ENCODE results near the gene ANO8. TPM values are rescaled to one million over a fixed set of nuclear protein-coding genes. Genes with fewer than 3 reads are reported as not detected.
"Not testable (repeated sequence)": the region's sequence is repeated elsewhere in the genome, so short reads cannot be mapped to it uniquely, and the experiment has no call there.

ANO8 gene, protein sequence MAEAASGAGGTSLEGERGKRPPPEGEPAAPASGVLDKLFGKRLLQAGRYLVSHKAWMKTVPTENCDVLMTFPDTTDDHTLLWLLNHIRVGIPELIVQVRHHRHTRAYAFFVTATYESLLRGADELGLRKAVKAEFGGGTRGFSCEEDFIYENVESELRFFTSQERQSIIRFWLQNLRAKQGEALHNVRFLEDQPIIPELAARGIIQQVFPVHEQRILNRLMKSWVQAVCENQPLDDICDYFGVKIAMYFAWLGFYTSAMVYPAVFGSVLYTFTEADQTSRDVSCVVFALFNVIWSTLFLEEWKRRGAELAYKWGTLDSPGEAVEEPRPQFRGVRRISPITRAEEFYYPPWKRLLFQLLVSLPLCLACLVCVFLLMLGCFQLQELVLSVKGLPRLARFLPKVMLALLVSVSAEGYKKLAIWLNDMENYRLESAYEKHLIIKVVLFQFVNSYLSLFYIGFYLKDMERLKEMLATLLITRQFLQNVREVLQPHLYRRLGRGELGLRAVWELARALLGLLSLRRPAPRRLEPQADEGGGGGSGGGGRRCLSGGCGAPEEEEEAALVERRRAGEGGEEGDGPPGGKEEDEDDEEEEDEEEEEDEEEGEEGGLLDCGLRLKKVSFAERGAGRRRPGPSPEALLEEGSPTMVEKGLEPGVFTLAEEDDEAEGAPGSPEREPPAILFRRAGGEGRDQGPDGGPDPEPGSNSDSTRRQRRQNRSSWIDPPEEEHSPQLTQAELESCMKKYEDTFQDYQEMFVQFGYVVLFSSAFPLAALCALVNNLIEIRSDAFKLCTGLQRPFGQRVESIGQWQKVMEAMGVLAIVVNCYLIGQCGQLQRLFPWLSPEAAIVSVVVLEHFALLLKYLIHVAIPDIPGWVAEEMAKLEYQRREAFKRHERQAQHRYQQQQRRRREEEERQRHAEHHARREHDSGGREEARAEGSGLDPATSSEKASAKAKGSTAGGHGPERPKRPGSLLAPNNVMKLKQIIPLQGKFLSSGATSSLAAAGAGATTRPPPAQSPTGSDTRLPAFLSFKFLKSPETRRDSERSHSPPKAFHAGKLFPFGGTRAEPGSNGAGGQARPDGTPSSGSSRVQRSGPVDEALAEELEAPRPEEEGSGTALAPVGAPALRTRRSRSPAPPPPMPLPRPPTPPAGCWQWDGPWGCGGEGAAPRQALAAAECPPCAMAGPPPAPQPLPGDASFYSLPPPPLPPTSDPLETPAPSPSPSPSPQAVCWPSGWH
- total RNA-seq: 10 to 100 TPM in 5 of 8 experiments, 1 to 10 TPM in 3; 1.3 to 18.0 (median 10.8) TPM

GRCh38 chr19:17334414-17335409 lies at the start of gene ANO8:
Gene ANO8, minus strand, starts transcription at chr19:17334855. Its CDS starts 185 bp downstream, at chr19:17334670.
- peak within 1 kb of the TSS; percentile 81 to 85 for H3K27ac ChIP-seq
- peaks cover 7 to 10% of the 10 kb centered on the region in 2 donors for H3K4me1 ChIP-seq (replicated peaks in 1 of 2)
- in situ Hi-C loops (cut with MboI; ENCODE audit: low pct_unique_long_range_greater_than_20kb in 2 of 9, low sequenced_read_pairs in 9 of 9, unreplicated experiment in 9 of 9): no loop called here
- peak; percentile 68 to 74 (median 68) for ATAC-seq (replicated peaks in 6 of 8)
- WGBS, 10 experiments: 0 to 53% (median 33%) methylated on average over 1 to 8 of the region's 86 CpGs; no CpG with 5 or more reads in 2 of the 10 experiments
- H3K4me3 ChIP-seq: peak within 1 kb of the TSS; percentile 79 to 93 (median 89)

DNA sequence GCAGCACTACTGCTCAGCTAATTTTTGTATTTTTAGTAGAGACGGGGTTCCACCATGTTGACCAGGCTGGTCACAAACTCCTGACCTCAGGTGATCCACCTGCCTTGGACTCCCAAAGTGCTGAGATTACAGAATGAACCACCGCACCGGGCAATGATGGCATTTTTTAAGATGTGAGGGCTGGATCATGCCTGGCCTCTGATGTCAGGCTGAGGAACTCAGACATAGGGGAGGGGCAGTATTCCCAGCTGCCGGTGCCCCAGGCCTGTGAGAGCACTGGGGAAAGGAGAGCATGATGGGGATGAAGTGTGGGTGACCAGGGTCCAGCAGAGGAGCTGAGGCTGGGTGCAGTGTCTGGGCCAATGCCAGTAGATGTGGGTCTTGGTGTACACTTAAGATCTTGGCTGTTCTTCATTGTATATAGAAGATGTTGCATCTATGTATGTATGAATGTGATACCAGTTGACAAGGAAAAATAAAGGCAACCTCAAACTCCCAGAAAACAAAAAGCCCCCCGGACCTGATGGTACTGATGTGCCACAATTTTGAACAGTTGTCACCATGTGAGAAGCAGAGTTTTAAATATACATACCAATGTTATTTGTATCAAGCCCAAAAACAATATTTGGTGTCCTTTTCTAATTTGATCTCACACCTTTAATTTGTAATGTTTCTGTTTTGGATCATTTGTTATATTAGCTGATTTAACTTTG lies 45.9 kb upstream of the ANO8 start:
- in situ Hi-C loops (cut with MboI; ENCODE audit: low pct_unique_long_range_greater_than_20kb in 2 of 9, low sequenced_read_pairs in 9 of 9, unreplicated experiment in 9 of 9): no loop called here
- Histone ChIP-seq H3K4me3 (no peak overlapping the region), H3K4me1 (replicated peaks in 1 of 2) (peaks cover 0 to 6% of the 10 kb centered on the region in 2 donors), H3K27ac (no peak overlapping the region)
- WGBS, 10 experiments: 80 to 100% (median 99%) methylated on average over 1 to 4 of the region's 5 CpGs; no CpG with 5 or more reads in 2 of the 10 experiments
- no peak for ATAC-seq (replicated peaks in 6 of 8)

DNA sequence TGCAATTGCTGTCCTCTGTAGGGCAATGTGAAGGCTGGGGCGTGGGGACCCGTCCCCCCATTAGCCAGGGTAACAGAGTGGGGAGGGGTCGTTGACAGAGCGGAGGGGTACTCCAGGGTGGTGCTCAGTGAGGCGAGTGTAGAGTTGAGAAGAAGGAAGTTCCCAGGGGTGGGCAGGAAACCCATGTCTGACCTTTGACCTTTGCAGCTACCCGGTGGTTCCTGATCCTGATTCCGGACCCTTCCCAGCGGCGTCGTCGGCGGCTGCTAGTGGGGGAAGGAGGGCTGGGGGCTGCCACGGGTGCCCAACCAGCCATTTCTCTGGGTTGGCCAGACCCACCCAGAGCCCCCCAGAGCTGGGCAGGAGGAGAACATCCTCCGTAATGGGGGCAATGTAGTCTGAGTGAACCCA lies 44.6 kb upstream of the ANO8 start:
- no peak for ATAC-seq (replicated peaks in 6 of 8)

DNA sequence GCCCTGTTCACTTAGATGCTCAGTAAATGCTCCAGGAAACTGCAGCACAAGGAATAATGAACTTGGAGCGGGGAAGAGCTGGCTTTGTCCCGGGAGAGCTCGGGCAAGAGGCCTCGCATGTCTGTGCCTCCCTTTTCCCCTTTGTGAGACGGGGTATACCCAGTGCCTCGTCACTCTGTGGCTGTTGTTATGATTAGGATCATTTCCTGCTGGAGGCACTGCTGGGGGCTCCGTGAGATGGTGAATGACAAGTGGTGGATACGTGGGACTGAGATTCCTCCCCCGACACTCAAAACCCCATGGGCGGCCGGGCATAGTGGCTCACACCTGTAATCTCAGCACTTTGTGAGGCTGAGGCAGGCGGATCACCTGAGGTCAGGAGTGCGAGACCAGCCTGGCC lies 43.6 kb upstream of the ANO8 start:
- no peak for ATAC-seq (replicated peaks in 6 of 8)
- 0 to 100% (median 69%) methylated on average over 1 to 8 of the region's 13 CpGs; no CpG with 5 or more reads in 4 of the 10 experiments for WGBS, 10 experiments

More for the DNA sequence above, 44.6 kb upstream of the ANO8 start:
- H3K4me3 ChIP-seq: no peak overlapping the region
- 7 to 100% (median 51%) methylated on average over 1 to 12 of the region's 14 CpGs; no CpG with 5 or more reads in 3 of the 10 experiments for WGBS, 10 experiments
- in situ Hi-C loops (cut with MboI; ENCODE audit: low pct_unique_long_range_greater_than_20kb in 2 of 9, low sequenced_read_pairs in 9 of 9, unreplicated experiment in 9 of 9): no loop called here
- no peak overlapping the region for H3K27ac ChIP-seq
- peaks cover 0 to 6% of the 10 kb centered on the region in 2 donors for H3K4me1 ChIP-seq (replicated peaks in 1 of 2)

GRCh38 chr19:17376935-17377600 lies 42.4 kb upstream of the ANO8 start, which contains the start of gene PLVAP:
Gene PLVAP, minus strand, starts transcription at chr19:17377342. Its CDS starts 54 bp downstream, at chr19:17377288.
- Histone ChIP-seq H3K4me3 (no peak within 1 kb of the TSS), H3K27ac (no peak within 1 kb of the TSS), H3K4me1 (replicated peaks in 1 of 2) (no peaks in the 10 kb centered on the region)
- ATAC-seq (replicated peaks in 6 of 8): peak in 1 of 8 experiments; percentile 3
- WGBS, 10 experiments: 16 to 100% (median 80%) methylated on average over 1 to 15 of the region's 39 CpGs; no CpG with 5 or more reads in 5 of the 10 experiments
- in situ Hi-C loops (cut with MboI; ENCODE audit: low pct_unique_long_range_greater_than_20kb in 2 of 9, low sequenced_read_pairs in 9 of 9, unreplicated experiment in 9 of 9): no loop called here

More for the DNA sequence above, 43.6 kb upstream of the ANO8 start:
- no peak overlapping the region for H3K27ac ChIP-seq
- no peak overlapping the region for H3K4me3 ChIP-seq
- in situ Hi-C loops (cut with MboI; ENCODE audit: low pct_unique_long_range_greater_than_20kb in 2 of 9, low sequenced_read_pairs in 9 of 9, unreplicated experiment in 9 of 9): no loop called here
- H3K4me1 ChIP-seq (replicated peaks in 1 of 2): peaks cover 0 to 6% of the 10 kb centered on the region in 2 donors

GRCh38 chr19:17370026-17370587 lies 35.5 kb upstream of the ANO8 start:
- no peaks in the 10 kb centered on the region for H3K4me1 ChIP-seq (replicated peaks in 1 of 2)
- no peak overlapping the region for H3K4me3 ChIP-seq
- ATAC-seq (replicated peaks in 6 of 8): peak in 3 of 8 experiments; percentile 38 to 78 (median 71)
- WGBS, 10 experiments: 25 to 93% (median 70%) methylated on average over 2 to 8 of the region's 8 CpGs
- H3K27ac ChIP-seq: no peak overlapping the region
- in situ Hi-C loops (cut with MboI; ENCODE audit: low pct_unique_long_range_greater_than_20kb in 2 of 9, low sequenced_read_pairs in 9 of 9, unreplicated experiment in 9 of 9): no loop called here

GRCh38 chr19:17365361-17365760 lies 30.7 kb upstream of the ANO8 start:
- no peak overlapping the region for H3K4me3 ChIP-seq
- ATAC-seq (replicated peaks in 6 of 8): no peak
- in situ Hi-C loops (cut with MboI; ENCODE audit: low pct_unique_long_range_greater_than_20kb in 2 of 9, low sequenced_read_pairs in 9 of 9, unreplicated experiment in 9 of 9): no loop called here
- WGBS, 10 experiments: 47 to 100% (median 83%) methylated on average over 1 to 12 of the region's 22 CpGs; no CpG with 5 or more reads in 2 of the 10 experiments
- no peak overlapping the region for H3K27ac ChIP-seq
- no peaks in the 10 kb centered on the region for H3K4me1 ChIP-seq (replicated peaks in 1 of 2)

DNA sequence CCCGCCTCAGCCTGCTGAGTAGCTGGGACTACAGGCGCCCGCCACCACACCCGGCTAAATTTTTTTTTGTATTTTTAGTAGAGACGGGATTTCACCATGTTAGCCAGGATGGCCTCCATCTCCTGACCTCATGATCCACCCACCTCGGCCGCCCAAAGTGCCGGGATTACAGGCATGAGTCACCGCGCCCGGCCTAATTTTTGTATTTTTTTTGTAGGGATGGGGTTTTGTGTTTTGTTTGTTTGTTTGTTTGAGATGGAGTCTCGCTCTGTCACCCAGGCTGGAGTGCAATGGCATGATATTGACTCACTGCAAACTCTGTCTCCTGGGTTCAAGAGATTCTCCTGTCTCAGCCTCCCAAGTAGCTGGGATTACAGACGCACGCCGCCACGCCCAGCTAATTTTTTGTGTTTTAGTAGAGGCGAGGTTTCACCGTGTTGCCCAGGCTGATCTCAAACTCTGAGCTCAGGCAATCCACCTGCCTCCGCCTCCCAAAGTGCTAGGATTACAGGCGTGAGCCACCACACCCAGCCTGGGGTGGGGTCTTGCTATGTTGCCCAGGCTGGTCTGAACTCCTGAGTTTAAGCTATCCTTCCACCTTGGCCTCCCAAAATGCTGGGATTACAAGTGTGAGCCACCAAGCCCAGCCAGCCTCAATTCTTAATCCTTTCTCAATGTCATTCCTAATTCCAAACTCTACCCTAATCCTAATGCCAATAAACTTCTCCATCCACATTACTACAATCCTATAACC lies 29.4 kb upstream of the ANO8 start:
- WGBS, 10 experiments: 69 to 100% (median 84%) methylated on average over 4 to 13 of the region's 20 CpGs; no CpG with 5 or more reads in 4 of the 10 experiments
- in situ Hi-C loops (cut with MboI; ENCODE audit: low pct_unique_long_range_greater_than_20kb in 2 of 9, low sequenced_read_pairs in 9 of 9, unreplicated experiment in 9 of 9); H3K4me1 ChIP-seq (replicated peaks in 1 of 2); H3K27ac ChIP-seq; ATAC-seq (replicated peaks in 6 of 8); H3K4me3 ChIP-seq: not testable (repeated sequence)

DNA sequence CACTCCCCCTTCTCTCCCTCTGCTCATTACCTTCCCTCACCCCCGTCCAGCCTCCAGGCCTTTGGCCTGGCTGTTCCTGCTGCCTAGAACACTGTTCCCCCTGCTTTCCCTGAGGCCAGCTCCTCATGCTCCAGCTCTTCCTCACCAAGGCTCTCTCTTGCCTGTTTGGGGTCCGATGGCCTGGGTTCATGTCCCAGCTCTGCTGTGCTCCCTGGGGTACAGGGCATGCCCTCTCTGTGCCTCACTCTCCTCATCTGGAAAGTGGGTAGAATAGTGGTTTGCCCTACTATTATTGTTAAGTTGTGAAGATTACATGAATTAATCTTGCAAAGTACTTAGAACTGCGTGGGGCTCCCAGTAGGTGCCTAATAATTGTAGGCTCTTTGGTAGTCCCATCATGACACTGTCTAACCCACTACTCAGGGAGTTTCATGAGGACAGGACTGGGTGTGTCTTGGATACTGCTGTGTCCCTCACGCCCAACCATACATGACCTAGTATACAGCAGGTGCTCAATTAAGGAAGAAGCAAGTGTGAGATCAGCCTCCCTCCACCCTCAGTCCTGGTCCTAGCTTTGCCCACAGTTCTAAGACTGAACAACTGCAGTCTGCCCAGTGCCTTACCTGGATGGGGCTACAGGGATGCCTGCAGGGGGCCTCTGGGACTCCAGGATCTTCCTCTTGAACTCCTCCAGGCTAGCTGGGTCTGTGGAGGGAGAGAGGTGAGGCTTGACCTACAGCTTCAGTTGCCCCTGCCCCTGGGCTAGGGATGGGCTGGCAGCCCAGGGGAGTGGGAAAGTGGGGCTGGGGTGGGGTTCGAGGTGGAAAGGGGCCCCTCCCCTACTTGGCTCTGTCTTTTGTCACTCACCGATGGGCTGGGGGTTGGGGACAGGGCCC lies 25.5 kb upstream of the ANO8 start:
- in situ Hi-C loops (cut with MboI; ENCODE audit: low pct_unique_long_range_greater_than_20kb in 2 of 9, low sequenced_read_pairs in 9 of 9, unreplicated experiment in 9 of 9): no loop called here
- WGBS, 10 experiments: 17 to 100% (median 50%) methylated on average over 1 to 3 of the region's 6 CpGs; no CpG with 5 or more reads in 3 of the 10 experiments
- Histone ChIP-seq H3K4me3 (no peak overlapping the region), H3K4me1 (replicated peaks in 1 of 2) (no peaks in the 10 kb centered on the region), H3K27ac (no peak overlapping the region)
- ATAC-seq (replicated peaks in 6 of 8): no peak

All from motor neuron (in vitro differentiated cells).